ENCODE measurements around the gene TRIM22. TPM values are rescaled to one million over a fixed set of nuclear protein-coding genes. Genes with fewer than 3 reads are reported as not detected.

Gene TRIM22
- total and polyA plus RNA-seq, 12 donors = 8.1 to 52.6 (median 17.6) TPM

GRCh38 chr11:5737091-5737490, 47.5 kb downstream of the TRIM22 start:
- Histone ChIP-seq H3K4me3 (no peak overlapping the region), H3K9me3 (peaks cover 0 to 15% (median 6%) of the 10 kb centered on the region in 11 donors), H3K36me3 (no peaks in the 10 kb centered on the region), H3K4me1 (no peaks in the 10 kb centered on the region), H3K27me3 (no peaks in the 10 kb centered on the region), H3K27ac (no peak overlapping the region)
- no peak for ATAC-seq
- TF ChIP-seq CTCF (IDR thresholded peaks at IDR 0.05) = no peak
- no peak for DNase-seq
- intact Hi-C loops (cut with DNase I) = no loop called here

GRCh38 chr11:5737670-5738392, 48.2 kb downstream of the TRIM22 start:
- Histone ChIP-seq H3K36me3 (no peaks in the 10 kb centered on the region), H3K27me3 (no peaks in the 10 kb centered on the region), H3K27ac (no peak overlapping the region), H3K4me3 (no peak overlapping the region), H3K4me1 (no peaks in the 10 kb centered on the region), H3K9me3 (peaks cover 0 to 20% (median 6%) of the 10 kb centered on the region in 11 donors)
- ATAC-seq = no peak
- DNase-seq = no peak
- WGBS, 2 donors = 86 to 87% methylated on average over 6 of the region's 6 CpGs
- intact Hi-C loops (cut with DNase I) = no loop called here
- TF ChIP-seq CTCF (IDR thresholded peaks at IDR 0.05) = no peak

DNA sequence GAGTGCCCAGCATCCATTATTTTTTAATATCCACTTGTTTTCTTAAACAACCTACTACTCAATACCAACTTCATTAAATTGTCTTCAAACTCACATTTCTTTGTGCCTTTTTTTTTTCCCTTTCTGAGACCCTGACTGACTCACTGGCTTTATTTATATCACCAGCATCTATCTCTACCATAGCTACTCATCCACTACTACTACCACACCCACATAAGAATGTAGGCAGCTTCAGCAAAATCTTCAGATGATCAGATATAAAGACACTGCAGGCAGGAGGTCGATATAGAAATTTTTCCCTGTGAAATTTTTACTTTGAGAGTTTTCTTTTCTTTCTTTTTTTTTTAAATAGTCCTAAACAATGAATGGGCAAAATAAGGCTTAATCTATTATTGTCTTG, 48.8 kb downstream of the TRIM22 start:
- intact Hi-C loops (cut with DNase I) = no loop called here
- 36 to 42% methylated on average over 1 of the region's 1 CpG for WGBS, 2 donors
- no peaks in the 10 kb centered on the region for H3K36me3 ChIP-seq
- no peaks in the 10 kb centered on the region for H3K27me3 ChIP-seq
- peaks cover 0 to 24% (median 6%) of the 10 kb centered on the region in 11 donors for H3K9me3 ChIP-seq
- H3K4me1 ChIP-seq = no peaks in the 10 kb centered on the region
- no peak overlapping the region for H3K4me3 ChIP-seq
- no peak overlapping the region for H3K27ac ChIP-seq
- no peak for TF ChIP-seq CTCF (IDR thresholded peaks at IDR 0.05)
- DNase-seq (no peak), ATAC-seq (no peak)

- ATAC-seq (no peak), DNase-seq (no peak)
- Histone ChIP-seq H3K27ac (no peak overlapping the region), H3K4me1 (no peaks in the 10 kb centered on the region), H3K27me3 (no peaks in the 10 kb centered on the region), H3K9me3 (peaks cover 0 to 34% (median 2%) of the 10 kb centered on the region in 11 donors), H3K36me3 (no peaks in the 10 kb centered on the region), H3K4me3 (no peak overlapping the region)
- no peak for TF ChIP-seq CTCF (IDR thresholded peaks at IDR 0.05)
- WGBS, 2 donors = 92 to 93% methylated on average over 3 of the region's 3 CpGs
- intact Hi-C loops (cut with DNase I) = no loop called here
Observed at GRCh38 chr11:5746614-5747013, 57.0 kb downstream of the TRIM22 start.

Data from heart right ventricle (tissue), 16 donors.